Measurements from ENCODE around the gene VANGL2. TPM values are rescaled to one million over a fixed set of nuclear protein-coding genes. Genes with fewer than 3 reads are reported as not detected.
A peak's percentile ranks its signal among the peaks of the same experiment; 100 is the strongest.

VANGL2 gene
- total RNA-seq, 1 donor from 2014 or later = 7.1 TPM

DNA sequence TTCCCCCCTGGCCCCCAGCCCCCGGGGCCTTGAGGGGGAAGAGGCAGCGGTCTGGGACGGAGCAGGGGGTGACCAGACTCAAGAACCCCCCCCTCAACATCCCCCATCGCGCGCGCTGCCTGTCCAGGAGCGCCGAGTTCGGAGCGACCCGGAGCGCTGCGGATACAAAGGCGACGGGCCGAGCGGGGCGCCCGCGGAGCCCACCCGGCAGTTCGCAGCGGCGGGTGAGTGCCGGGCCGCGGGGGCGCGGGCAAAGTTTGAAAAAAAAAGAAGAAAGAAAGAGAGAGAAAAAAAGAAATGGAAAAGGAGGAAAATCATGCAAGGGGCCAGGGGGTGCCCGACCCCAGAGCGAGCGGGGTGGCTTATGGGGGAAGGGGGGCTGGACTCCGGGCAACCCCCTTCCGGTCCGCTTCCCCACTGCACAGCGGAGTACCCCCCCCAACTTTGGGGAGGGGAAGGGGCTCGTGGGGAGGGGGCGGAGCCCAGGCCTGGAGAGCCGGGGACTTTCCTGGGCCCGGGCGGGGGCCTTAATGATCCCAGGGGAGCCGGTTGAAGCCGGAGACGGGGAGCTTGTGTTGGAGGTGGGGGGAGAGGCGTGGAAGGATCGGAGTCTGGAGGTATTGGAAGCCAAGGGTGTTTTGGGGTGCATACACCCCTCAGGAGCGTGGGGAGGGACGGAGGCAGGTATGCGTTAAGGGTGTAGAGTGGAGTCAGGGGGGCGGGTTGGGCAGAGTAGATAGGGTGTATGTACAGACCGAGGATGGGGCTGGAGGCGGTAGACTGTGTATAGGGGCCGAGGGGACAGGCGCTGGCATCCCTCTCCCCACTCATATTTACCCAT is 502 bp downstream of the VANGL2 start:
- intact Hi-C loops (cut with DNase I) = no loop called here
- DNase-seq (ENCODE audit: low spot score) (peak; percentile 67), ATAC-seq (peak; percentile 43)

DNA sequence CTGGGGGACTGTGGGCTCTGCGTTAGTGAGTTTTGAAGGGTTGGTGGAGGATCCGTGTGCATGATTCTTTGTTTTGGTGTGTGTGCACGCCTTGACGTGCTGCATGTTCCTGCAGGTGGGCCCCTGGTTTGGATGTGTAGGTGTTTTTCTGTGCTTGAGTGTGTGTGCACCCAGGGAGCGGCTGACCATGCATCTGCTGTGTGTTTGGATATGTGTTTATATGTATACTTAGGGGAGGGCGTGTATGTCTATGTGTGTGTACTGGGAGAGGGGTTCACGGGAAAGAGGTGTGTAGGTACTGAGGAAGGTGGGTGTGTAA is 1.1 kb downstream of the VANGL2 start:
- ATAC-seq = no peak
- intact Hi-C loops (cut with DNase I) = no loop called here
- DNase-seq (ENCODE audit: low spot score) = no peak

DNA sequence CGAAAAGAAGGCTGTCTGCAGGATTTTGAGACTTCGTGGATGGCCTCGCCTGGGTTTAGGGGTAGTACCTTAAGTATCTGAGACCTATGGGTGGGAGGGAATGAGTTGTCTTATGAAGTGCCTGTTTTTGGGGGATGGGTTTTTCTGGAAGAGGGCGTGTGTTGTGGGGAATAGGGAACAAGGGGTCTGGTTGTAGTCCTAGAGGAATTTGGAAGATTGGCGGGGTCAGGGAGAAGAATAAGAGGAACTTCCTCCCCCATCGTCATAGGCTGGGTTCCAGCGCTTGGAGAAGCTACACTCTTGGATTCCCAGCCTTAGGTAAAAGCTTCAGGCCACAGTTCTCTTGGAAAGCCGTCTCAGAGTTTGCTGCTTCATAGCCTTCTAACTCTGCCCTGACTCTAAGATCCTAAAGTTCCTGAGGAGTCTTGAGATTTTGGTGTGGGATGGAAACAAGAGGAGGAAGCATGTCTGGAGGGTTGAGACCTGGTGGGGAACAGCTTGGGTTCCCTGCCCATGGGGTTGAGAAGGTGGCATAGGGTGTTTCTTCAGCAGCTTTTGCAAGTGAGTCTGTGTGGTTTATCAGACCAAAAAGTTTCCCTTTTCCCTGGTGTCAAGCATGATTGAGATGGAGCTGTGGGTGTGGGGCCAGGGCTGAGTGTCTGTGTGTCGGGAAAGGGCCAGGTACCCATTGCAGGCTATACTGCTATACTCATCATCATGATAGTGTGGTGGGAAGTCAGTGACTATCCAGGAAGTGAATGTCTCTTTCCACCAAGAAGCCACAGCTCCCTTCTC is 1.8 kb downstream of the VANGL2 start:
- intact Hi-C loops (cut with DNase I) = no loop called here

DNA sequence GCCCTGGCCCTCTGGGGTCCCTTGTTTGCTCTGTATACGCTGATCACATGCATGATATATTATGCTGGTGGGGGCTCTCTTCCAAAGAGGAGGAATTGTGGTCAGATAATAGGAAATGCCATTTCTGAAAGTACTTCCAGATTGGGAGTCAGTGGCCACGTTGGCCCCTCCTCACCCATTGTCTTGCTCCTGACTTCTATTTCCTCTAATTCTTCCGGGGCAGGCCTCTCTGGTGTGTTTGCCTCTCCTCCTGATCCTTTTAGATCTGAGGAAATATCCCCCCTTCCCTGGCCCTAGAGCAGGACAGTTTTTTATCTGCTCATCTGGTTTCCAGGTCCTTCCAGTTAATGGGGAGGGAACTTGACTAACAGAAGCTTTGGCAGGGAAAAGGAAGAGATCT is 2.9 kb downstream of the VANGL2 start:
- ATAC-seq (no peak), DNase-seq (ENCODE audit: low spot score) (no peak)
- intact Hi-C loops (cut with DNase I) = no loop called here

More for the DNA sequence above, 1.8 kb downstream of the VANGL2 start:
- DNase-seq (ENCODE audit: low spot score) = no peak
- no peak for ATAC-seq

GRCh38 chr1:160404094-160404493 is 3.7 kb downstream of the VANGL2 start:
- ATAC-seq = no peak
- intact Hi-C loops (cut with DNase I) = no loop called here
- no peak for DNase-seq (ENCODE audit: low spot score)

- DNase-seq (ENCODE audit: low spot score) = no peak
- ATAC-seq = no peak
- intact Hi-C loops (cut with DNase I) = no loop called here
Observed at GRCh38 chr1:160405331-160405877, 5.0 kb downstream of the VANGL2 start.

- intact Hi-C loops (cut with DNase I) = no loop called here
- ATAC-seq (no peak), DNase-seq (ENCODE audit: low spot score) (no peak)
Observed at GRCh38 chr1:160406131-160406968, 6.0 kb downstream of the VANGL2 start.

DNA sequence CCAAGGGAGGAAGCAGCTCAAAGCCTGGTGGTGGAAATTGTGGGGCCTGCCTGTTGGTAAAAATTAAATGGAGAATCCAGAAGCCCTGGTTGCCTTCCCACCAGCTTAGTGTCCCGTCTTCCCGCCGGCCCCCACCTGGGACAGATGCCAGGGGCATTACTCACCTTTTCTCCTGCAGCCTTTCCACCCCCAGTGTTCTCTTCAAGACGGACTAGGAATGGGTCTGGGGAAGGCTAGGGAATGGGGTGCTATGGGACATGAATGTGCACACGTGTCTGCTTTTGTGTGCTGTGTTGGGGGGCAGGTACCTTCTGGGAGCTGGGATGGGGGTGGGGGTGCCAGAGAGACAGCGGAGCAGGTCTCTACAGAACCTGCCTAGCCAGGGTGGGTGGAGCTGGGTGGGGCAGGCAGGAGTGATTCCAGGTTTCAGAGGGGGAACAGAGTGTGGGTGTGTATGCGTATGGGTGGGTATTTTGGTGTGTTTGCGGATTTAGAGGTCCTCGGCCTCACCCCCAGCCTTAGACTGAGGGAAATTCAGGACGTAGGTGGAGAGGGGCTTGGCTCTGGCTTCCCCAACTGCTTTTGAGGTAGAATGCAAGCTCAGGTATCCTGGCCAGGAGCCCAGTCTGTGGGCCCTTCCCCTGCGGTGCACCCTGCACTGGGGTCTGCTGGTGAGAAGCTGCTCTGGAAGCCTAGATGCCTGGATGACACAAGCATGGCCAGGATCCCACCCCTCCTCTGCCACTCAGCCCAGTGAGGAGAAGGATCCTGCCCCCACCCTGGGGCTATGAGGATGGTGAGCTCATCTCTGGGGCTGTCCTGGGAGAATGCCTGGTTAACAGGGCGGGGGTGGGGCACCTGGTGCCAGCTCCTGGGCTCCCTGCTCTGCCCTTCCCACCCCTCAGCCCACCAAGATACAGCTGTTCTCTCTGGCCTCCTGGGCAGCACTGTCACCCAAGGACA is 7.8 kb downstream of the VANGL2 start:
- no peak for DNase-seq (ENCODE audit: low spot score)
- intact Hi-C loops (cut with DNase I) = no loop called here
- ATAC-seq = no peak

- intact Hi-C loops (cut with DNase I) = no loop called here
- ATAC-seq = no peak
Observed at GRCh38 chr1:160408864-160409263, 8.5 kb downstream of the VANGL2 start.

DNA sequence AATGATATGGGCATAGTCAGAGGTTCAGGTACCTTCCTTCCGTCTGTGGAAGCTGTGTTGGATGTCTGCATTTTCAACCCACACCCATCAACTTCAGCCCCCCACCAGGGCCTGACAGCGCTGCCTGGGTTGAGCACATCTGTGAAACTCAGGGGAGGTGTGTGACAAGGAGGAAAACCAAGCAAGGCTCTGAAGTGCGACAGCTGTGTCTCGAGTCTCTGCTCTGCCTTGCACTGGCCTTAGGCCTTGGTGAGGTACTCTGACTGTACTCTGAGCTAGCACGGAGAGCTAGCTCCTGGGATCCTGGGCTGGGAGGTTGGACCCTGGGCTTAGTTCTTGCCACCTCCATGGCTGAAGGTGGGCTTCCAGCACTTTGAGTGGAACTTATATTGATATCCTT is 9.1 kb downstream of the VANGL2 start:
- ATAC-seq = peak; percentile 14
- intact Hi-C loops (cut with DNase I) = no loop called here
- no peak for DNase-seq (ENCODE audit: low spot score)

More at GRCh38 chr1:160408864-160409263, 8.5 kb downstream of the VANGL2 start:
- no peak for DNase-seq (ENCODE audit: low spot score)

DNA sequence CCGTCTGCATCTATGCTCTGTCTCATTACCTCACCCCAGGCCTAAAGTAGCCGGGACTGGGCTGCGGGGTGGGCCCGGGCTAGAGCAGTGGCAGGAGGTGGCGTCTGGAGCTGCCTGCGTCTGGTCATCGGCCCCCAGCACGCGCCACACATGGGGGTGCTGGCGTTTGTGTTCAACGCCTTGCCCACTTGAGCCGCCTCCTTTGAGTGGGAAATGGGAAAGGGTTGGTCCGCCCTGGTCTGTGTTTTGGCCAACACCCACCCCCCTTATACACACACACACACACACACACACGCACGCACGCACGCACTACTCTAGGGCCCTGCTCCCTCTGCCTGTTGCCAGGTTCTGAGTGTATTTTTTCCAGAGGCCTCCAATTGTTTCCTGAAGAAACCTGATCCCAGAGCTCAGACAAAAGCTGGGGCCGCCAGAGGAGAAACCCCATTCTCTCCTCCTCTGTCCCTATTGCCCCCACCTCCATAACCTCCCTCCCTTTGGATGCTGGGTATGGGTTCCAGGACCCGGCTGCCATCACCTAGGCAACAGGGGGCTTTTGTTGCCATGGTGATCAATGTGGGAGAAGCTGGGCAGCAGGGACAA is 10.1 kb downstream of the VANGL2 start:
- intact Hi-C loops (cut with DNase I) = no loop called here
- no peak for DNase-seq (ENCODE audit: low spot score)
- ATAC-seq = peak; percentile 74

DNA sequence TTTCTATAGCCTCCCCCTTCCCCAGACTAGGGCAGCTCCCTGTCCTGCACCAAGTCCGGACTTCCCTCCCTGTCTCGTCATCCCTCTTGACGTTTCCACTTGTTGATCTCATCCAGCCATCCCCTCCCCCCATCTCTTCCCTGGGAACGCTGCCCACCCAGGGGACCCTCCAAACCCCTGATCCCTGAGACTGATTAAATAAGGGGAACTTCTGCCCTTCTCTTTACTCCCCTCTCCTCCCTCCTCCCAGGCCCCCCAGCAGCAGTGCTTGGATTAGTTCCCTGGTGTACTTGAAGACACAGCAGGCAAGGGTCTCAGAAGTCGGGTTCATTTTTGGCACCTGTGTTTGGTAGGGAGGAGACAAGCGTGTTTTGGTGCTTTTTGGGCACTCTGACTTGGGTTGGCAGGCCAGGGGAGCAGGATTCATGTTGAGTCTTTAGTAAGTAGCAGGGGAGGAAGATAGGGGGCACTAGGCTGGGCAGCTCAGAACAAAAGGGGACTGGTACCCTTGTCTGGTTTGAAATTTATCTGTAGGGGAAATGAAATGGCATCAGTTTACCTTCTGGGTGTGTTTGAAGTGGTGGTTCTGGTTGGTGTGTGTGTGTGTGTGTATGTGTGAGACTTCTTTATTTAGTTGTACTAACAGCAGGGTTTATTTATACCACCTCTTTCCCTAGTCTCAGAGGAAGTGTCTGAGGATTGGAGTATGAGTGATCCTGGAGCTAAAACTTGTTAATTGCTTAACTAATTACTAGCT is 11.1 kb downstream of the VANGL2 start:
- ATAC-seq = no peak
- intact Hi-C loops (cut with DNase I) = no loop called here

GRCh38 chr1:160412028-160412362 is 11.6 kb downstream of the VANGL2 start:
- DNase-seq (ENCODE audit: low spot score) (no peak), ATAC-seq (no peak)
- intact Hi-C loops (cut with DNase I) = no loop called here

More for the DNA sequence above, 11.1 kb downstream of the VANGL2 start:
- no peak for DNase-seq (ENCODE audit: low spot score)

DNA sequence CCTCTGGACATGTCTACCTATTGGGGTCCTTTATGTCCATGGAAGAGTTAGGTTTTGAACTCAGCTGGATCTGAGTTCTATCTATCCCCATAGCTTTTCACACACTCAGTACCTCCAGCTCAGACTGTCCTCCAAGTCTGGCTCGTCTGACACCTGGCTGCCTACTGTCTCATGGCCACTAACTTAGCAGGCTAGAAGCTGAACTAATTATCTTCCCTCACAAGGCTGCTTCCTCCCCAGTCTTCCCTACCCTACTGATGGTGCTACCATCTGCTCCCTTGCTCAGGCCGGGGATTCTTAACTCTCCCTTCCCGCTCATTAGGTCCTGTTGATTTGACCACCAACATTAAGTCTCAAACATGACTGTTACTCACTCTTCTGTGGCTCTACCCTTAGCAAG is 13.4 kb downstream of the VANGL2 start:
- ATAC-seq (no peak), DNase-seq (ENCODE audit: low spot score) (no peak)
- intact Hi-C loops (cut with DNase I) = no loop called here

DNA sequence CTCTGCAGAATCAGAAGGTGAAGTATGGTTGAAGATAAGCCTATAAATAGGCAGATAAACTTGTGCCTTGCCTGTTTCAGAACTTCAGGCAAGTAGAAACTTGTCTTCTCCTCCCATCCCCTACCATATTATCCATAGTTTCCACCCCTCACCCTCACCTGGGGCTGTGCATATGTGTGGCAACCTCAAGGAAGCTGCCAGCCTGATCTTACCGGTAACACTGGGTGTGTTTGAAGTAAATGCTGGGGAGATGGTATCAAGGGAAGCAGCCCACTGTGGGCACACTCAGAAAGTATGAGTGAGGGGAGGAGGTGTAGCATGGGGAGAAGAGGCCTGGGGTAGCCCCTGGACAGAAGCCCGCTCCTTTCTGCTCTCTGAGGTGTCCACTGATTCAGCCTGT is 14.5 kb downstream of the VANGL2 start:
- DNase-seq (ENCODE audit: low spot score) (no peak), ATAC-seq (no peak)
- intact Hi-C loops (cut with DNase I) = no loop called here

GRCh38 chr1:160415696-160416290 is 15.4 kb downstream of the VANGL2 start:
- ATAC-seq (no peak), DNase-seq (ENCODE audit: low spot score) (no peak)
- intact Hi-C loops (cut with DNase I) = no loop called here

DNA sequence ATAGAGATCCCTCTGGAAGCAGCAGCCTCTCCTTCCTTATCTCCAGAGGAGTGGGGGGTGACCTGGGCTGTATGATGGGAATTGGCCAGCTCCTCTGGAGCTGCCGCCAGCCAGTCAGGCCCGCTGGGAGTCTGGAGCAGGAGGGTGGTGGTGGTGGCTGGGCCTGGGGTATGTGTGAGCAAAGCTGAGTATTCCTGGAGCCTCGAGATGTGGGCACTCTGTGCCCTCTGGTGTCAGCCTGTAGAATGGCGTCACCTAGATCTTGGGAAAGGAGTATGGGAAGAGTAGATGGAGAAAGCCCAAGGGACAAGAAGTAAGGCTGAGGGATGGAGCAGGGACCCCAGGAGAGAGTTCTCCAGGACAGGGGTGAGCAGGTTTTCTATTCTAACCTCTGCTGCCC is 16.0 kb downstream of the VANGL2 start:
- DNase-seq (ENCODE audit: low spot score) (no peak), ATAC-seq (no peak)
- intact Hi-C loops (cut with DNase I) = no loop called here
